NCI-H2029 treated with DMSO at 0.1 percent for 48 hours (cell line): ENCODE data around the gene RAPGEF5.

ENCODE experiments used
- DNase-seq: peaks from one replicate; lab custom pipeline; 2025; lab: John Stamatoyannopoulos, UW

The RAPGEF5 gene

DNA sequence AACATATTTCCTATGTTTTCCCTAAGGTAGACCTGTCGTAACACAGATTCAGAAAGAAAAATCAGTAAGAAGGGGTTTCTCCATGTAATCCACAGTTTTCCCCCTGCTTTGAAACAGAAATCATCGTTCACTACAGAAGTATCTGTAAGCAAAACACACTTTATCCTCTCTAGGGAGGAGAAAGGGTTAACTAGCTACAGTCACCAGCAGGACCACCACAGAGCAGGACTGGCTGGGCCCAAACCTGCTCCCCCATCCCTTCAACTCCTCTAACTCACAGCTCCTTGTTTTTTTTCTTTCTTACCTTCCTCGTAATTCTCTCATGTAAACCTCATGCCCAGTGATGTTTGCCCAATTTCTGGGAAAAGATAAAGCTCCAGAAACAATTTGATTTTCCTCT lies 167.7 kb downstream of the RAPGEF5 start:
- DNase-seq = no peak

DNA sequence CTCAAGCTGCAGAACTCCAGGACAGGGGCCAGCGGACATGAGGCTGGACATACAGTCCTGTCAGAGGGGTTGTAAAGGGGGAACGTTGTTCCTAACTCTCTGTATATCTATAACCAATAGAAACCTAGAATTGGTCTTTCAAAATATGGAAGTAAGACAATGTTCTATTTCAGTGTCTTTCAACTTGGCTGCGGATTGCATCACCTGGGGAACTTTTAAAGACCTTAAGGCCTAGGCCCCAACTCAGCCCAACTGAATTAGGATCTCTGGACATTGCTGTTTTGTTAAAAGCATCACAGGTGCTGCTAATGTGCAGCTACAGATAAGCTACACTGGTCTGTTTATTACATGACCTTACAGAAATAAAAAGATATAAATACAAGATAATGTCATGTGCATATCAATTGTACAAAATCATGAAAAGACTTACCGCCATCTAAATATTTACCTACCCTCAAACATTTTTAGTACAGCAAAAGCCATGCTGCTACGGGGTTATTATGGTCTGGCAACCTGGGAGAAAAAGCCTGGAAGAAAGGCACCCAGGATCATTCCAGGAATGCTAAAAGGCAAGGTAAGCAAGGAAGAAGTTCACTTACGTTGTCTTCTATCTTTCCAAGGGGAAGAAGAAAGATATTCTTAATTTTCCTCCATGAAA lies 169.1 kb downstream of the RAPGEF5 start:
- no peak for DNase-seq

DNA sequence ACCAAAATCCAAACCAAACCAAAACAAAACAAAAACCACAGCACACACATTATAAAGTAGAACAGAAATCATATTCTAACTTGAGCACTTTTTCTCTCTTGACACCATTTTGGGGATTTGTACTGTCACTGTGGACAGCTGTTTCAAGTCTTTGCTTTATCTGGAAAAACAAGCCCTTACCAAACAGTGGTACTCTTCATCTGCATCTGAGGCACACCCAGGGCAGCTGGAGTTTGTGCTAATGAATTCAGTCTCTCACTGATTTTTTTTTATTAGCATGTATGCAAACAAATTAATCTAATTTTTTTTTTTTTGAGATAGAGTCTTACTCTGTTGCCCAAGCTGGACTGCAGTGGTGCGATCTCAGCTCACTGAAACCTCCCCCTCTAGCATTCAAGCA lies 171.4 kb downstream of the RAPGEF5 start:
- no peak for DNase-seq

DNA sequence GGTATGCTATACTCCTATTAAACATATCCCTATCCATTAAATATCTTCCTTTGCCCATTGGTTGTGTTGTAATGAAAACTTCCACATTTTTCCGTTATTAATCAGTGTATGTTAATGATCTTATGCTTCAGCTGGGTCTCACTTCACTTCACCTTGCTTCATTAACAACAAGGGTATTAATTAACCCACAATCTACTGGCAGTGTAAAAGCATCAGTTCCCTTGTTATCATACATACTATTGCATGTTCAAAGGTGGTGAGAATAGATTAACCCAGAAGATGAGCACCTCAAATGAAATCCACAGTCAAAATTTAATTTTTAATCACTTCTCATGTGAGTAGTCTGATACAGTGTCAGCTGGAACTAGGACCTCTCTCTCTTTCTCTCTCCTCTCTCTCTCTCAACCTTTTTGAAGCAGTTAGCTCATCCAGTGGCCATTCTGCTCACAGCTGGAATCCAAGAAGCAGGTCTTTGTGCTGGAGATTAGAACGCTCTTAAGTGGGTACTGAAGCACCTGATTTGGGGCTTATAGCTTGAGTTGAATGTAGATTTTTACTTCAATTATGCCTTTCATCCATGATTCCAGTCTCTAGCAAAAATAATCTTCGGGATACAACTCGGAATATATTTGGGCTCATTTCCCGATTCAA lies 172.3 kb downstream of the RAPGEF5 start:
- no peak for DNase-seq

DNA sequence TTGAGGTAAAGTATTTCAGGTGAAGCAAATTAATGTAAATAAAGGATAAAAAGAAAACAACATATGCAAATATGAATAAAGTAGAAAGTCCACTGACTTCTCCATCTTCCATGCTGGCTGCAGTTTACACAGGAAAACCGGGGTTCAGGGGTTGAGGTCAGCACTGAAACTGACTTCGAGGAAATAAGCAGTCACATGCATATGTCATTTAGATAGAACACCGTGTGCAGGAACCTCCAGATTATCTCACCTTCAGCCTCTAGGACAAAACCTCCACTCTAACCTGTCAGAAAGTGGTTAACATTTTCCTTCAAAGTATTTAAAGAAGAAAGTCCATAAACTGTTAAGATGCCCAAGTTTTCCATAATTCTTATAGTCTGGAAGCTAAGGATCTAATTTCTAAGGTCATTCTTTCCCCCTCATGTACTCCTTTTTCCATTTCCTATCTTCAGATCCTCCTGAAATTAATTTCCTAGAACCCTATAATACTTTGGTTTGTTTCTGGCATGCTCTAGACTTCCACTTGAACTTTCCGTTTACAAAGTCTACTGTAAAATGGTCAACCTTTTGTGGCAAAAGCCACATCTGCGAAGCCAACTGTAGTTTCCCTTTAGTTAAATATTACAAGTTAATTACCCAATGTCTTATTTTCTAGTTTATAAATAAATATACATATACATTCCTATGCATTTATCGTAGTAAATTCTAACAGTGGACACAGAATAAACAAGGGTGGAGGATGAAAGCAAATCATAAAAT lies 173.3 kb downstream of the RAPGEF5 start:
- DNase-seq = no peak

DNA sequence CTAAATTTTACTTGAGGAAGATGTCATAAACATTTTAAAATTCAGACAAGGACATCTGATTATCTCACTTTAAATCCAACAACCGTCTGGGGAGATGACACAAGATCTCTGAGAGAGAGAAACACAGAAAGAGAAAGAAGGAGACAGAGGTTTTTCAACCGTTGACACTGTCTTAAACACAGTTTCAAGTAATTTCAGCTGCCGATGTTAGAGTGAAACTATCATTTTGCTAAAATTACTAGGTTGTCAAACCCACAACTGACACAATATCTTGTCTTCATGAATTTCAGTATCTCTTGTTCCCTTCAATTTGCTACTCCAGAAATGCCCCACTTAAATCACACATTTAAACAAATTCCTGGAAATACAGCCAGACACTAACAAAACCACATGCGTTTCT lies 174.8 kb downstream of the RAPGEF5 start:
- no peak for DNase-seq

DNA sequence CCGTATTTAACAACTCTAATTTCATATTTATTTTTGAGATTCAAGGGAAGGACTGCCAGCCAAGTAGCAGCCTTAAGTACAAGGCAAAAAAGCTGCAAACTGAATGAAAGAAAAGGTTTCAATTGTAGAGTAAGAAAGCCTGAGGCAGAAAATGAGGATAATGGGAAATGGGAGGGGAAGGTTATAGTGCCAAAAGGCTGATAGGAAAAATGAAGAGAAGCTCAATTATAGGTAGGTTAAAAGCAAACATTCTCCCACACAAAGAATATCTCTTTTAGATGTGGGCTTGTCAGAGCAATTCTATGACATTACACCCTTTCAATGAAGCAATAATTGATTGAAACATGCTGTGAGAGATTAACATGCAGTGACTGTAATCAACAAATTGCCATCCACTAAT lies 175.3 kb downstream of the RAPGEF5 start:
- no peak for DNase-seq

DNA sequence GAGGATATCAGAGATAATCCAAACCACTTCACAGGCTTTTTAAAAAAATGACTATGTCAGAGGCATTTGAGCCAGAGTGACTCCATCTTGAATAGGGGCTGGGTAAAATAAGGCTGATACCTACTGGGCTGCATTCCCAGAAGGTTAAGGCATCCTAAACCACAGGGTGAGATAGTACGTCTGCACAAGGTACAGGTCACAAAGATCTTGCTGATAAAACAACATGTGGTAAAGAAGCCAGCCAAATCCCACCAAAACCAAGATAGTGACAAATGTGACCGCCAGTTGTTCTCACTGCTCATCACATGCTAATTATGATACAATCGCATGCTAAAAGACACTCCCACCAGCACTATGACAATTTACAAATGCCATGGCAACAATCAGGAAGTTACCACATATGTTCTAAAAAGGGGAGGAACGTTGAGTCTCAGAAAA lies 177.5 kb downstream of the RAPGEF5 start:
- DNase-seq = no peak

DNA sequence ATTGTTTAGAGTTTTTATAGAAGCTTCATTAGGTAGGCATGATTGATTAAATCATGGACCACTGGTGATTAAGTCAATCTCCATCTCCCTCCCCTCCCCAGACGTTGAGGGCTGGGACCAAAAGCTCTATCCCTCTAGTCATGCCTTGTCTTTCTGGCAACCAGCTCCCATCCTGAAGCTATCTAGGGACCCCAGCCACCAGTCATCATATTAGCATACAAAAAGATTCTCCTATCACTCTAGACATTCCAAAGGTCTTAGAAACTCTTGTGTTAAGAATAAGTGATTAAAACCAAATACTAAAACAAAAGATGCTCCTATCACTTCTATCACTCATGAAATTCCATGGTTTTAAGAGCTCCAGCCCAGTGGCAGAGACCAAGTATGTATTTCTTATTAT lies 178.2 kb downstream of the RAPGEF5 start:
- no peak for DNase-seq

DNA sequence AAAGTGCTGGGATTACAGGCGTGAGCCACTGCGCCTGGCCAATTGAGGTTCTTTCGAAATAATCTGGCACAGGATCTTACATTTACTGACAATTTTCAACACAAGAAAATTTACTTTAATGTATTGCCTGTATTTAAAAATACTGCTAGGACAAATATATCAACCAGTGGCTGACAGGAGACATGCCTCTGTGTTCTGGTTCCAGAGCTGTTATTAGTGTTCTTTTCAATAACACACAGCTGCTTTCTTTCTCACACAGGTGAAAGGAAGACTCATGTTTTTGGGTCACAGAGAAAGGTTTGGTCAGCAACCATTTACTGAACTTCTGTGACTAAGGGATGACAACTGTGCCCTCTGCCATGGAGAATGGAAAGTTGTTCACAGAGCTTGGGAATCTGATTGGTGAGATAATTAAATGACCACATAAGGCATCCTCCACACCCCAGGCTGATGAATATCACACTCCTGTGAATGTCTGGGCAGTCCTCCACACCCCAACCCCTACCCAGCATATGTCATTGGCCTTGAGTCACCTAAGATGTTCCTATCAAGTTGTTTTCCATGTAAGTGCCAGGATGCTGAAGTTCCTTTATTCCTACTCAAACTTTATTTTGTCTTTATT lies 180.1 kb downstream of the RAPGEF5 start:
- no peak for DNase-seq

DNA sequence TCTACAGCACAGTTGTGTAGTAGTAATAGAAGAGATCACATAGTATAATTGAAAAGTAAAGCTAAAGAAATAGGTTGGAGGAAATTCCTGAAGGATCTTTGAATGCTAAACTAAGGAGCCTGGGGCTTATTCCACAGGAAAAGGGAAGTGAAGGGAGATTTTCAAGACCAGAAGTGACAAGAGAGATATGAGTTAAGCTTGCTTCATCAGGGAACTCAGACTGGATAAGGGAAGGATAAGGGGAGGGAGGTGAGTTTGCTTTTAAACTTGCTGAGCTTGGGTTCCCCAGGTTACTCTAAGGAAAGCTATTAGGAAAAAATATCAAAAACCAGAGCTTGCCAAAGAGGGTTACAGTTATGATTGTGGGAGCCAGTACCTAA lies 182.4 kb downstream of the RAPGEF5 start:
- no peak for DNase-seq

DNA sequence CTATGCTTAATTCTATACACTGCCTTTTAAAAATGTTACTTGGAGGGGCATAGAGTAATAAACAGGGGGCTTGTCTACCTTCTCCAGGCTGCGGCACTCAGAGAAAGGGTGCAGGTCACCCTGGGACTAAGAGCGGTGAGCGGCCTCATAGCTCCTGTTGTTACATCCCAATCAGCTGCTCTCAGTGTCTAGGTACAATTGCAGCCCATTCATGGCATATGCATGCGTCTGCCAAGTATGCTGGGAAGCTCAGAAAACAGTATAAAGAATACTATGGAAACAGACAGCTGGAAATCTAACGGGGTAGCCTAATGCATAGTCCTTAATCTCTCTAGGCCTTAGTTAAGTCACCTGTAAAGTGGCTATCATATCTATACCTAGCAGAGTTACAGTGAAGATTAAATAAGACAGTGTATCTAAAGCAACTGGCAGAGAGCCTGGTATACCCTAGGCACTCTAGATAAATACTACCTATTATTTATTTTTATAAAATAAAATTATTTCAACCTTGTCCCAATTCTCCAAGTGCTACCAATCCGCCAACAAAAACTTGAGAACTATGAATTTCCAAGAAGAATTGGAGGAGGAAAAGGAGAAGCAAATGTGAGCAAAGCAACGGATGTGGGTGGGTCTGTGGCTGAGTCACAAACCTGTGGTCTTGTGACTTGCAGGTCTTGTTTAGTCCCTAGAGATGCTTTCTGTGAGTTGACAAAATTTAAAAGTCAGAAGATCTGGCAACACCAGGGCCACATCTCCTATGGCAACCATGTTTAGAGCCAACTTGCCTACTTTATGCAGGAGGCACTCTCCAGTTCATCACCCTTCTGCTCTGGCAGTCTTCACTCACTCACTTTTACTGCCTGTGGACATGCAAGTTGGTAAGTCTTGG lies 183.0 kb downstream of the RAPGEF5 start:
- DNase-seq = no peak

DNA sequence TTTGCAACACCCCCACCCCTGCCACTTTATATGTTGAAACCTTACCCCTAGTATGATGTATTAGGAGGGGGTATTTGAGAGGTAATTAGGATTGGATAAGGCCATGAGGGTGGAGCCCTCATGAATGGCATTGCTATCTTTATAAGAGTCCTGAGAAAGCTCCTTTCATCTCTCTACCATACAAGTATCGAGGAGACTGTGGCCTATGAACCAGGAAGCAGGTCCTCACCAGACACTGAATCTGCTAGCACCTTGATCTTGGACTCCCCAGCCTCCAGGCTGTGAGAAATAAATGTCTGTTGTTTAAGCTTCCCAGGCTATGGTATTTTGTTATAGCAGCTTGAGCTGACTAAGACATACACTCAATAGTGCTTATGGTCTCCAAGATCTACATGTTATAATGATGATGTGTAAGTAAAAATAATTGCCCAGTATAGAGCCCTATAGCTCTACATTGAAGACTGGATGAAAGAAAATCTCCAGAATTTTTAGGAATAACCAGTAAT lies 188.8 kb downstream of the RAPGEF5 start:
- DNase-seq = no peak

DNA sequence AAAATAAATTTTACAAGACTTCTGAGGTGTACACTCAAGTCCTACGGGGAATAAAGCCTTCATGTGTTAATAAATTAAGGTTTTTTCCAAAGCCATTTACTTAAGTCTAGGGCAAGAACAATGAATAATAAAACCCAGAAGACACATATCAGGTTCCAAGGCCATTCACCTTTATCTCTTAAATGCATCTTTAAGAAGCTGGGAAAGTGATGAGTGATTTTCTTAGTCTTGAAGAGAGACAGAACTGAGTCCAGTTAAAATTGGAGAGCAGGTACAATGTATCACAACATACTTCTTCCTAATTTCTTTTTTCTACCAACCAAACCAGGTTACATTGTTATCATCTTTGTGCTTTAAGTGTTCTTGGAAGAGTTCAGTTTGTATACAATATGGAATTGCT lies 189.5 kb downstream of the RAPGEF5 start:
- DNase-seq = no peak

DNA sequence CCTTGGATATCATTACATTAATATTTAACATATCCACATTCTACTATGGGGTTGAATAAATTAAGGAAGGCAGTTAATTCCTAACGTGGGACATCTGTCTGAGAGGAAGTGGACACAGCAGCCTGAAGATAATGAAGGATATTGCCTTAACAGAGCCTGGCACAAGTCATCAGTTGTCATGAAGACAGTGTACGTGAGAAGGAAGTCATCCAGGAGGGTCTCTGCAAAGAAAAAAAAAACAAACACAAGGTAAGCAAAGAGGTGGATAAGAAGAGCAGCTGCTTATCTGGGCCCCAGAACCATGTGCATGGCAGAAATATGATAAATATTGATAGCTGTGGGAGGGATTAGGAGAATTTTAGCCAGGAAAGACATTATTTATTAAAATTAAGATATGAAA lies 190.0 kb downstream of the RAPGEF5 start:
- DNase-seq = no peak

DNA sequence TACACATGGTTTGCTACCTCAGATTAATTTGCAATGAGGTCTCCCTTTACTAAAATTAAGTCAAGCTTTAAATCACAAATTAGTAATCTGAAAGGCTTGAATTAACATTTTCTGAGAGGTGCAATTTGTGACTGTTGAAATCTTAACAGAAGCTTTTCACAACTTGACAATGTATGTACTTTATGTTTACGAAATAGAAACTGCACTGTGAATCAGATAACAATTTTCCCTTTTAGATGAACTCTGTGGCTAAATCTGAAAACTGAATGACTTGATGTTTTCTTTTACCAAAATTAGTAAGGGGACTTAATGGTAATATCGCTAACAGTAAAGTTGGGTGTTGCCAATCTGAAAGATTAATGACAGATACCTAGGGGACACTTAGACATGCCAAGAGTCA lies 197.6 kb downstream of the RAPGEF5 start:
- DNase-seq = no peak

DNA sequence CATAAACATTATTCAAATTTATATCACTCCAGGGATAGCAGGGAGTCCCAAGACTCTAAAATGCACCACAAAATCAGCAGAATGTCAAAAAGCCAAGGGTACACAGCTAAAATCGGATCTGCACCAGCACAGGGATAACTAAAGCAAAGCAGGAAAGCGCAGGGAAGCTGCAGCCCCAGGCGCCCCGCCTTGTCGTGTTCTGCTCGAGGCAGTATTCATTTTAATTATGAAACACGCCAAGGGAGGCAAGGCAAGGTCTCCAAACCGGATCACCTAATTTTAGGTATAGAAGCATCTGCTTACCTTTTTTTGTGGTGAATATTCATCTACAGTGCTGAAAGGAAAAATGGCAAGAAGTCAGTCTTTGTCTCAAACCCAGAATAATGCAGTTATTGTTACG lies 199.4 kb downstream of the RAPGEF5 start:
- DNase-seq = no peak

DNA sequence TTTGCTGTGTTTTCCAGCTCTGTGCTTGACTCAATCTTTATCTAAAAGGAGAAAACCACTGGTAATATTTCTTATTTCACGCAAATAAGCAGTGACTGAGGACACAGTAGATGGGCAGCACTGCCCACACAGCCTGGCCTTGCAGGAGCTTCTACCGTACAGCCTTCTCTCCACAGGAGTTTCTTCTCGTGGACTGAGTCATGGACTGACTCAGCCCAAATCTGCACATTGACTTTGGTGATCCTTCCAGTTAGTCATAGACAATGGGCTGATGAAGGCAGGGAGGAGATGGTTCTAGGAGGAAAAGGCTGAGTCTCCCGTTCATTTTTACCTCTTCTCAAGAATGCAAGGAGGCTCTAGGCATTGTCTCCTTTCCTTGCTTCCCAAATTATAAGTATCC lies 200.7 kb downstream of the RAPGEF5 start:
- no peak for DNase-seq

DNA sequence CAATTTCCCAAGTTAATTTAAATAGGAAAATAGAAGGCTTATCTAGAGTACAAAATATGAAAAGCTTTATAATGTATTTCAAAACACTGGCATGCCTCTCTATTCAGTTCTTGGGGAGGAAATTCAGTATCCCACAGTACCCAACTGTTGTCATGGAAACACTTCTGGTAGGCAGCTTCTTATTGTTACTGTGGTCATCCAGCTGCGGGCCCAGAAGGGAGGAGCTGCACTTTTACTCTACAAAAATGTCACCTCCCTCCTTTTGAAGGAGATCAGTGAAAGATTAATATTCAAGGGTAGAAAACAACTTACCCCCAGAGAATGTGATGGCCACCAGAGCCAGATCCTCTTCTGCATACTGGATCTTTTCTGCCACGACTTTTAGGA lies 202.8 kb downstream of the RAPGEF5 start:
- DNase-seq = no peak

DNA sequence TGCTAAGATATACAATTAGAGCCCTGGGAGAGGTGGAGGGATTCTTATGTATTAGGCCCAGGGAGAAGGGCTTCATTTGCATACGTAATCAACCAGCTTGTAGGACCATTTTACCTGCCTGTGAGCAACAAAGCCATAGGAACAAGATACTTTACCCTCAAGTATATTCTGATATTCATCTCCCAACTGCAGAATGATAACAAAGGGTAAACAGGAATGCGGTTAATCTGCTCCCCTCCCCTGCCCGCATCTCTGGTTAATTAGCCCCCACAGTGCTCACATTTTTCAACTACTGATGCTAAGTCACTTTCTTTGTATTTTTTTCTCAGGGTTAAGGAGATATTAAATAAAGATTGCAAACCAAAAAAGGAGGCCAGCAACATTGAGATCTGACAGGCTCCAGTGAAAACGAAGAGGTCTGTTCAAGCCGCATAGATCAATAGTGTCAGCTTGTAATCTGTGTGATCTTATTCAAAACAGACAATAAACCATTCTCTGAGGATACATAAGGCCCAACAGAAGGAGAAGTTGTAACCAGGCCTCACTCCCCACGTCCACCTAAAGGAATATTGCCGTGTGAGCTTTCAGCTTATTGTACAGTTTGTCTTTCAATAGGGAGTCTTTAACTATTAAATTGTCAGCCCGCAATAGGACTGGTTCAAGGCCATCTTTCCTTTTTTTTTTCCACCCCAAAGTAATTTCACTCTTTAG lies 203.4 kb downstream of the RAPGEF5 start:
- DNase-seq = no peak

DNA sequence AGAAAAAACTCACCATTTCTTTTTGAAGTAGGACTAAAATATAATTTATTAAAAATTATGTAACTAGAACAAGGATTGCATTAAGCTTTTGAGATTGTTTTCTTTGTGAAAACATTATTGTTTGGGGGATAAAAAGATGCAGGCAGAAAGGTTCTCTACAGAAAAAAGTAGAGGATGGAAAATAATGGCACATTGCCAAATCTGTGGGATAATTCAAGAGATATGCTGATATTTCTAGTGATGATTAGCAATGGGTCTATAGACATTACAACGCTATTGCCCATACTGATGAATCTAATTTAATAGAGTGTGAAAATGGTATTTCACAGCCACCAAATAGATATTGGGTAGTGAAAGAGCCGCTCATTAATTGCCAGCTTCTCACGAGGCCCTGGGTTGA lies 204.3 kb downstream of the RAPGEF5 start:
- DNase-seq = no peak
